Activated CD4-positive, alpha-beta T cell treated with anti-CD3 and anti-CD28 coated beads for 24 hours (primary cell): ENCODE measurements around the gene ELF1.

Experiments
- DNase-seq, 2 donors: peaks; one replicate each; pipeline ENCODE4 v3.0.0-alpha.2; 2020; ENCODE audit warnings: low read depth in 2 of 2

The ELF1 gene

DNA sequence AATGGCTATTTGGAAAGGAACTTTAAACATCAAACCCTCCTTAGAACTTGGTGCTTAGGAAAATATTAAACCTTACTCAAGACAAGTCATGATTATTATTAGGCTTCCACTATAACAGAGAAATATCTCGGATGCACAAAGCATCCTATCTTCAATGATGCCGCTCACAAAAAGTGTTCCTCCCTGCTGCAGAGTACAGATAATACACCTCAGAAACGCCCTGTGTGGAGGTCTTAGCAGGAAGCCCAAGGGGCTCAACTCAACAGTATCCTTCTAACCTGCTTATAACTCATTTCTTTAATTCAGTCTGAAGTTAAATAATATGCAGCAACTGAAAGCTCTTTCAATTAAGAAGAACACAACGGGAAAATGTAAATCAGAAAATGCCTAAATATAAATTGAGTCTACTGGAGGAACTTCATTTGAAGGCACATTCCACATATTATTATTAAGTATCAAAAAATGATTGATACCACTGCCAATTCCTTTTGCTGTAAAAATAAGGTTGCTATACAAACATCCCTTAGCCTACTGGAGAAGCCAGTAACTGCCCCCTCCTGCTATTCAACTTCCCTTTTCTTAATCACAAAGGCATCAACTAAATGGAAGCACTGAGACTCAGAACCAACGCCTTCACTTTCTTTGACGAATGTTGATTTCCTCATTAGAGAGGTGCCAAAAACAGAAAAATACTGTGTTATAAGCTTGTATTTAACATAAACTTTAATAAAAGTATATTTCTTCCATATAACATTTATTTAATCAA is 12.0 kb downstream of the ELF1 start:
- DNase-seq, result no peak

DNA sequence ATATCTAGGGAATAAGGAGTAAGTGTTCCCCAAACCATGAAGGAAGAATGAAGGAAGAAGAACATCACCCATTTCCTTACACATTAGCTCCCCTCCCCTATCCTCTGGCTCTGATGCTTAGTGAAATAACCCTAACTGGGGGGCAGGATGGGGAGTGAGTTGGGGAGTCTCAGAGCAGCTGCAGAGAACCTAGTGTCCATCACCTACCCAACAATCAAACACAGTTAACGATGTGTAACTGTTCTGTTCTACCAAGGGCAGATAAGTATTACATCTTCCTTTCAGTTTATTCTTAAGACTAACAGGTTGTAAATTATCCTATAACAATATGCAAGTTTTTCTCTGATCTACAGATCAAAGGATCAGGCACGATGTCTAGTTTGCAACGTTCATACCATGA is 12.8 kb downstream of the ELF1 start:
- no peak for DNase-seq

DNA sequence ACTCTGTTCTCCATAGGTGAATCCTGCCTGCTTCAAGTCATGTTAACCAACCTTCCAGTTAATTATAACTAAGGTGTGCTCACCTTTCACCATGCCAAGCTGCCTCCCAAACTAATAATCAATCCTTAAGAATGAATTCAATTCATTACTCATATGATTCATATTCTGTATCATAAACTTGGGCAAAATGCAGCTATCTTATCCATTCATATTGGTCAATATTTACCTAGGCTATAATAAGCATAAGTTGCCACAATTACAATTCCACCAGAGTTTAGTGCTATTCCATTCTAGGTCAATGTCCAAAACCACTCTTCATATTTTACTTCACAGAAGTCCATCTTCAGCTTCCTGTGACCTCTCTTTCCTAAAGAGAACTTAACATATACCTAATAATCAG is 13.4 kb downstream of the ELF1 start:
- DNase-seq, result no peak

DNA sequence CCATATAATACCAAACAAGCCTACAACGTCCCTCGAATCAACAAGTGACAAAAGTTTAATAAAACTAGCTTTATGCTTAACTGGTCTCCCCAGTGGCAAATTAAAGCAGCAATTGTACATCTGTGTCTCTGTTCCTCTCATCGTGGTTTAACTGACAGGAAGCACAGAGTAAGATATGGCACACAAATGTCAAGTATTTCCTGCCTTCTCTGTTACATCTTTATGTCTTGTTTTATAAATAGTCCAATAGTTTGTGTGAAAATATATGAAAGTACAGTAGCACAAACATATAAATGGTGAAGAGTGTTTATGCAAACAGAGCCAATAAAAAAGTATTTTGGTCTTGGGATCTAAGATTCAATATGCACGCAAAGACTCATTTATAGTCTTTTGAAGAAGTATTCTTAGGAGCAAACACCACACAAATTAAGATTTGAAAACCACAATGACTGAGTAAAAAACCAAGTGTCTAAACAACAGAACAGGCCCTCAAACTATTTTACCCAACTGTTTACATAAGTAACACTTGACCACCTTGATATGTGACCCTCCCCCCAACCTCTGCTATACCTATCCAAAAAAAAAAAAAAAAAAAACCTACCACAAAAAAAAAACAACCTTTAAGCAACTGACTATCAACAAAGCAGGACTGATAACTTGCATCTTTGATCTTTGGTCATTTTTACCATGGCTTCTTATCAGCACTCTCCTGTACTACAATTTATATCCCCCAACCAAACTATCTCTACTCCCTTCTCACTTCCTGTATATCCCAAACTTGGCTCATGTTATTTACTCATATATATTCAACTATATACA is 14.0 kb downstream of the ELF1 start:
- DNase-seq, result no peak

DNA sequence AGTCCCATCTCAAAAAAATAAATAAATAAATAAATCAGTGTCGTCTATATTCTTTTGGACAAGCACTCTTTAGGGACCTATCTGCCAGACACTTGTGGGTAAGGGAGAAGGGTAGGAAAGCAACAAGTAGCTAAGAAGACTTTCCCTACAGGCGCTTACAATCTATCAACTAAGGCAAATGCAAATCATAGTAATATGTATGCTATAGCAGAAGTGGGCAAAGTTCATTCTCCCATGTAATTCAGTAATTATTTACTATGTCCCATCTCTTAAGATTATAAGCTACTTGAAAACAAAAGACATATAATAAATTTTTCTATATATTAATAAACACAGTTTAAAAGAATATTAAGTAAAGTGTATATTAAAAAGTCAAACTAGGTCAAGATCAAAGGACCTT is 16.5 kb downstream of the ELF1 start:
- DNase-seq, result no peak

DNA sequence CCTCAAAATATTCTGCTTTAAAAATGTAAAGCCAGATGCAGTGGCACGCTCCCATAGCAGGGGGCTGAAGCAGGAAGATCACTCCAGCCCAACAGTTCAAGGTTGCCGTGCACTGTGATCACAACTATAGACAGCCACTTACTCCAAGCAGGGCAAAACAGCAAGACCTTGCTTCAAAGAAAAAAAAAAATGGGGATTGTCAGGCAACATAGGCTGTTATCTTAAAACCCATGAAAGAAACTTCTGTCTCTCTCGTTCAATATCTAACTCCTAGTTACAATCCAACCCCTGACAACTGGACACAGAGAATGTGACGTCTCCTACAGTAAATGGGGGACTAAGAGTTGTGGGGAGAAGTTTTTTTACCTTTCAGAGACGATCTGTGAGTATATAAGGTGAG is 17.4 kb downstream of the ELF1 start:
- DNase-seq, result no peak

DNA sequence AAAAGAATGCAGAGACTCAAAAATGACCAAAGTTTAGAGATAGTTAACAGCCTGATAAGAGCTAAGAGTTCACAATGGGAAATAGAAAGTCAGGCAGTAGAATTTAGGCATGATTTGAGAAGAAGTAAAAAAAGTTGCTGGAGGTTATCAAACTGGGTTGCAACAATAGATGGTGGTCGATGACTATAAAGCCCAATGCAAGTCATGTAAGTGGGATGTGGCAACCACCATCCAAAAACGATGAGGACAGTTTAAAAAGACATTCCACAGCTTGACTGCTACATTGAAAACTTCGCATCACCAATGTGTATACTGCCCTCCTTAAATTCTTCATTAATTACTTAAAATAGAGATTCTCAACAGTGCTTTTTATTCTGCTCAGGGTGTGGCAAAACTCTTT is 19.7 kb downstream of the ELF1 start:
- DNase-seq, result no peak

DNA sequence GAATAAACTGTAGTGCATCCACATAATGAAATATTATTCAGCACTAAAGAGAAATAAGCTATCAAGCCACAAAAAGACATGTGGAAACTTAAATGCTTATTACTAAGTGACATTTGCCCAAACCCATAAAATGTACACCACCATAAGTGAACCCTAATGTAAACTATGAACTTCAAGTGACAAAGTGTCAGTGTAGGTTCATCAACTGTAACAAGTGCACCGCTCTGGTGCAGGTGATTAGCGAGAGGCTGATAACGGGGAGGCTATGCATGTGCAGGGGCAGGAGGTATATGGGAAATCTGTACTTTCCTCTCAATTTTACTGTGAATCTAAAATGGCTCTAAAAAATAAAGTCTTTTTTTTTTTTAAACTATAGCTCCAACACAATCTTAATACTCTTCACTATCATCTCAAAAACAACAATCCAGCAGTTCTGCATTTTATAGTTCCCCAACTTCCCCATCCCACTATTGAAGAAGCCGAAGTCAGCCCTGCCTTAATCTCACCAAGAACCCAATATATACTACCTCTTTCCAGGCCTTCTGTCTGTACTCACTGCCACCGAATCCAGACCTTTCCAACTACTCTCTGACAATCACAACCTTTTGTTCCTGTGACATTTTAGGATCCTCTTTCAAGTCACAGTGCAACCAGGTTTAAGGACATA is 22.6 kb downstream of the ELF1 start:
- no peak for DNase-seq

DNA sequence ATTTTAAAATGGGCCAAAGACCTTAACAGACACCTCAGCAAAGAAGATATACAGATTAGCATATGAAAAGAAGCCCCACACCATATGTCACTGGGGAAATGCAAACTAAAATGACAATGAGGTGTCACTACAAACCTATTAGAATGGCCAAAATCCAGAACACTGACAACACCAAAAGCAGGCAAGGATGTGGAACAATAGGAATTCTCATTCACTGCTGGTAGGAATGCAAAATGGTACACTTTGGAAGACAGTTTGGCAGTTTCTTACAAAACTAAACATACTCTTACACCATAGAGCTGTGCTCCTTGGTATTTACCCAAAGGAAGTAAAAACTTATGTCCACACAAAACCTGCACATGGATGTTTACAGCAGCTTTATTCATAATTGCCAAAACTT is 23.1 kb downstream of the ELF1 start:
- no peak for DNase-seq

DNA sequence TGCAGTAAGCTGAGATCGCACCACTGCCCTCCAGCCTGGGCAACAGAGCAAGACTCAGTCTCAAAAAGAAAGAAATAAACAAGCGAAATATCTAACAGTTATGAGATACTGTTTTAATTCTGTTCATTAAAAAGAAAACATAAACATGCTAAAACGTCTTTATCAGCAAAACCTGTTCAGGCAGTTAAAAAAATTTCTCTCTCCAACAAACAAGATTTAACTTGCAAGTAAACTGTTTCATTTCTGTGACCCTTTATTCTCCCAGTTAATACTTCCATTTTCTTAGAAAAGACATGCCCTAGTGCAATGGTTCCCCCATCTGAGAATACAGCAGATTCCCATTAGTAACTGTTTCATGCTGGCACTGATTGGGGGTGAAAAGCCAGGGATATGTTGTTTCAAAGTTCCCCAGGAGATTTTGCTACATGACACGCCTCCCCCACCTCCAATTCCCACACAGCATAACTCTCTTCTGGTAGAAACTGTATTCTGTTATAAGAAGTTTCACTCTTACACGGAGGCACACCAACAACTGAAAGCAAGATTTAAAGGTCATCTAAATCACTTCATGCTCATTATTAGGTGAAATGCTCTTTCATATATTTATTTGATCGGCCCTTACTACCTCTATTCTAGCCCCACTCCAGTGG is 24.4 kb downstream of the ELF1 start:
- no peak for DNase-seq

DNA sequence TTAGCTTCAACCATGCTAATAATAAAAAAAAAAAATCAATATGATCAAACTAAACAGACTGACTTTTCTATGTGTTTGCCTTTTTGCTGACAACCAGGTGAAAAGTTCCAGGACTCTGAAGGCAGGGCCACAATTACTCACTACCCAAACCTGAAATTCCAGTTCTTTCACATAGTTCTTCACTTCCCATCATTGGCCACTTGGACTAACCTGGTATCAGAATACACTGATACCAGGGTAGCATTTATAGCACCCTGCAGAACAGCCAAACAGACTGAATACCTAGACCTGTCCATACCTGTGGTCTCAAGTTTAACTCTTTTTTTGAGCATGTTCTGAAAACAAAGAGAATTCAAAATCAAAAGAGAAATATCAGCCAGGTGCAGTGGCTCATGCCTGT is 25.1 kb downstream of the ELF1 start:
- no peak for DNase-seq

DNA sequence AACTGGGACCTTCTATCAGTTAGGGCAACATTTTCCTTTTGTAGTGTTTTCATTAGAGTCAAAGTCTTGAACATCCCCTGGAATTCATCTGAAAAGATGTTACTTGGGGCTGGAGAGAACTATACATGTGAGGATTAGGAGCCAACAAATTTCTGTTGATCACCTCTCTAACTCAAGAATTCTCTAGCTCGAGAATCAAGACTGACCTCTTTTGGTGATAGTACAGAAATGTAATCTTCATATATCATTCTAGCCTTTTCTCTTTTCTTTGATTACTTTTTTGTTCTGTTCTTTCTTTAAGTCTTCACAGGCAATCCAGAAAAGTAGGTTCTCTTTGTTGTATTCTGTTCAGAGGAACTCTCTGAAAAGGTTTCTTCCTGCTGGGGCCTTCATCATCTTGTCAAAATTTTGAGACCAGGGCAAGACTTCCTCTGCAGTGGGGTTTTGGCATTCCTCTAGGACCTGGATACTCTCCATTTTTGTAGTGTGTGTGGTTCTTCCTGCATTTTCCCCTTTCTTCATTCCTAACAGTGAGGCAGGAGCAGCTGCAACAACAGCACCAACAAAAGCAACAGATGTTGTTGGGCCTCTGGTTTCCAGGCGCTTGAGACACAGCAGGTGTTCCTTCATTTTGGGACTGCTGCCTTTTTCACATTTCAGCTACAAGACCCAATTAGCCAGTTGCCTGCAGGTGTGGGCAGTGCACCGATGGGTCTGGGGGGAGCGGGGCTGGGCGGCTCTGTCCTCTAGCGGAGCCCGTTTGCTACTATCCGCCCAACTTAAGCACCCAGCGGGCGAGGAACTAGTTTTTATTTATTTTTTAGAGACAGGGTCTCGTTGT is 26.2 kb downstream of the ELF1 start:
- no peak for DNase-seq

DNA sequence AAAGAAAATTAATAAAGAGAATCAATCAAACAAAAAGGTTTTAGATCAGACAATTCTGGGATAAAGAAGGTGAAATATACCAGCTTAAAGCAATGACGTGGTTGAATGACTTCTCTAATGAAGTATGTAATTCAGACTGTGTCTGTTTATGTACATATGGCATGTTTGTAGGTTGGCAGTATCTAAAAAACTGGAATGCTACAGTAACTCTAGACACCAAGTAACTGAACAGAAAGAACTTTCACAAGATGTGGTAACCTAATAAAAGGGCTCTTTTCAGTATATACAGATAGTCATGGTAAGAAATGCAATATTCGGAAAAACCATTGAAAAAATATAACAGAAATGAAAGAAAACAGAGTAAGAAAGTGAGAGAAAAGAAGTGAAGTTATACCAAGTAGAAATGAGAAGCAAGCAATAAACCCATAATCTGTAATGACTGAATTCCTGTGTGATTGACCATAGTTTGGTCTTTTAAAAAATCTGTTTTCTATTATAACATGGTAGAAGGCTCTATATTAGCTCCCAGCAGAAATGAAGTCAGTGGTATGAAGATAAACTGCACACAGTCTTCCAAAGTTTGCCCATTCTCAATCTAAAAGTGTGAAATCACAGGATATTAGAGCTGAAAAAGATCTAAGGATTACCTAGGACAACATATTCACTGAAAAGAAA is 31.4 kb downstream of the ELF1 start:
- DNase-seq, result no peak

DNA sequence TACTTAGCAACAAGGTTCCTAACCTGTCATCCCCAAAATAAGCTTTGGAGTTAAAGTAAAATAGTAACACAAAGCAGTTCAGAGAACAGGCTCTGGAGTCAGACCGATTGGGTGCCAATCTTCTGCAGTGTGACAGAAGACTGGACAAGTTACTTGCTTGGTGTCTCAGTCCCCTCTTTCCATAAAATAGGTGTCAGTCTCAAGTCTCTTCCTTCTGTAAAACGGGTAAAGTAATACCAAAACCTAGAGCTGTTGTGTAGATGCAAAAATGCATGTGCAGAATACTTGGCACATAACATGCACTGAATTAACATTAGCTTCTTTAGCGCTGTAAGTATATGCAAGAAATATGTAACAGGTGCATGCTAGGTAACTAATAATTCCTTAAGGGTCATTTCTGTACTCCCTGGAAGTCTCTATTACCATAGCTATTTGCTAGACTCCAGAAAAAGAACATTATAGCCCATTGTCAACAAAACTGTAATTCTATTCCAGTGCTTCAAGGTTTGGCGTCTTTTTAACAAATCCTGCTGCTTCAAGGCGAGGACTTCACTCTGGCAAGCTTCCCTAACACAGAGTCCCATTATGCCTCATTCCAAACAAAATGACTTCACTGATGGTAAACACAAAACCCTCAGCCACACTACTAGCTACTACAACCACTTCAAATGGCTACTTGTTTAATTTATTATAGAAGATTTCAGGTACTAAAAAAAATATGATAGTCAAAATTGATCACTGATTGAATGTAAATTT is 32.8 kb downstream of the ELF1 start:
- no peak for DNase-seq

DNA sequence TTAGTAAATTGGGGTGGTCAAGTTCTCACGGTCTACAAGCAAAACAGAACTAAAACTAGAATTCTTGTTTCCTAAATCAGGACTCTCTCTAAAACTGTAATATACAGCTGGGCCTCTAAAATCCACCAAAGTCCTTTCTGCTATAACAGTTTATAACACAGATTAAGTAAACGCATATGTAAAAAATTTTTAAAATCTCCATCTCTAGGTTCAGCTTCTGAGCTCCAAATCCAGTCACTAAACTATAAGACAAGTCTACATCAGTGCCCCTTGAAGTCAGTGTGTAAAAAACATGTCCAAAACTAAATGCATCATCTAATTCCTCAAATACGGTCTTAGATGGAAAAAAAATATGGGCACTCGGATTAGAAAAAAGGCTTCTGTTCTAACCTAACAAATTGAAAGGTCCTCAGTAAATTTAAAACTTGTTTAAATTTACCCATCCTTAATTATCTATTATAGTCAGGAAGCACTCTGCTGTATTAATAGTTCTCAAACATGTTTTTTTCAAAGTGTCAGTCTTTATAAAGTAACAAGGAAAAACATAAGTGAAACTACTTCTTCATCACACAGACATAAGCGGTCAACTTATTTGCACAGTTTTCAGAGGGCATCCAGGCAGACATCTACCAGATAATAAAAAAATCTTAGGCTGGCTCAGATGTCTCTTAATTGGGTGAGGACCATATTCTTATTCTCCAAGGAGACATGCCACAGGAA is 33.6 kb downstream of the ELF1 start:
- DNase-seq, result no peak

DNA sequence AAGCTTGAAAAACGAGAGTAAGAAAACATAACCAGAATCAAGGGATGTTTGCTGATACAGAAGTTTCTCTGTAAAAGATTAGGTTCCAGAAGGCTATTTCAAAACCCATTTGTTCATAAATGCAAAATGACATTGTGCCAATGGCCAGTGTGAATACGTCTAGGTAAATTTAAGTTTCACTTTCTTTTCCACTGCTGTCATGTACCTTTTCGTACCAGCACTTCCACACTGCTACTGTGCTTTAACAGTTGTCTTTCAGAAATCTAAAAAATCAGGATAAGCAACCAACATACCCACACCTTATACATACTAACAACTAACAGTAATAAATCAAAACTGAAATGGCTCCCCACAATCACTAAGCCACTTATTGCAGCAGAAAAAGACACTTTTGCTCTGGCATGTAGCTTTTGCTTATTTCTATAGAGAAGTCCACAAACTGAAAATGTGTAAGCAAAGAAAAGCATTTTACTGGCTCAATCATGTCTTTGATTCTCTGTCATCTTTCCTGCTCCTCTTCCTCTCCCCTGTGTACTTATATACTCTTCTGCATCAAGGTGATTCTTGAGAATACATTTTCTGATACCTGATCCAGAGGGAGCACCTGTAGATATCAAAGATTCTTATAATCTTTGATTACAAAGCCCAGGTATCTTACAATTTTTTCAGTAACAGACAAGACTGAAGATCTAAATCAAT is 34.3 kb downstream of the ELF1 start:
- no peak for DNase-seq

DNA sequence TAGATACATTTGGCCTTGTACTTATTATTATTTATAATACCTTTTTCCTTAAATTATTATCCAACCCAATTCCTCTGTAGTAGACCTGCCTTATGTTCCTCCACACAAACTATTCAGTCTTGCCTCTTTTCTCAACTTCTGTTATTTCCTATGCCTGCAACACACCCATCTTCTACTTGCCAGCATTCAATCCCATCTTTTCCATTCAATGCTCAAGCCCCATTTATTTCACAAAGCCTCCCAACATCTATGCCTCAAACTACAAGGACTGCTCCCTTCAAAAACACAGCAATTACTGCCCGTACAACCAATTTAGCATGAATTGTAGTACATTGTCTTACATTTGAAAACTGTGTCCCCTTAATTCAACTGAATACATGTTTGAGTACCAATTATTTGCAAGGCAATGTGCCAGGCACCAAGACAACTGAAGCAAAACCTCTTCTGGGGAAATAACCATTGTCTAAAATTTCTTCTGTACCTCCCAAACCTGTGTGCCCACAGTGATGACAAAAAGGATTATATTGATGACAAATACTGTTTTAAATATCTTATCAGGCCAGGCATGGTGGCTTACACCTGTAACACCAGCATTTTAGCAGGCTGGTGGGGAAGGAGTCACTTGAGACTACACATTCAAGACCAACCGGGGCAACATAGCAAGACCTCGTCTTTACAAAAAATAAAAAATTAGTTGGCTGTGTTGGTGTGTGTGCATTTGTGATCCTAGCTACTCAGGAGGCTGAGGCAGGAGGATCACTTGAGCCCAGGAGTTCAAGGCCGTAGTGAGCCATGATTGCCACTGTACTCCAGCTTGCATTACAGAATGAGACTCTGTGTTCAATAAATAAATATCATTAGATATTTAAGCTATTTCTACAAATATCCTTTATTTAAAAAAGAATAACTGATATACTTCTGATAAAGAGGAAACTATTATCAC is 35.1 kb downstream of the ELF1 start:
- no peak for DNase-seq

DNA sequence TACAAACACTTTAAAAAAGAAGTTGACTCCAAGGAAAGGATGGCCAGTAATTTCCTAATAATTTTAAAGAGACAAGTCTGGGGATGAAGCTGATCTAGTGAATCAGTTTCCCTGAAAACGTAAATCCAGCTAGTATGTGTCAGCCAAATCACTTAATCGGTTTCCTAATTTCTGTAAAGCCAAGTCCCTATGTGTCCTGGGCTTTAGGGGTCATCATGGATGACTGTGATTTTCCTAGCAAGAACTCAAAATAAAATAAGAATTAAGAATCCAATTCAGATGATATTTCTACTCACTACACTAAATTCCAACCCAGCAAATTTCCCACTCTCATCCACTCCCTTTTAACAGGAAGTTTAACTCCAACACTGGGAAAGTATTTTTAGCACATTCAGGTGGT is 35.9 kb downstream of the ELF1 start:
- no peak for DNase-seq
